ENCODE measurements around the gene FEZF1. TPM values are rescaled to one million over a fixed set of nuclear protein-coding genes. Genes with fewer than 3 reads are reported as not detected.

The FEZF1 gene
- total and polyA plus RNA-seq, 10 of the 15 experiments (the other 5 are each of a cell fraction or from before 2014, with no cell fraction given), result not detected

DNA sequence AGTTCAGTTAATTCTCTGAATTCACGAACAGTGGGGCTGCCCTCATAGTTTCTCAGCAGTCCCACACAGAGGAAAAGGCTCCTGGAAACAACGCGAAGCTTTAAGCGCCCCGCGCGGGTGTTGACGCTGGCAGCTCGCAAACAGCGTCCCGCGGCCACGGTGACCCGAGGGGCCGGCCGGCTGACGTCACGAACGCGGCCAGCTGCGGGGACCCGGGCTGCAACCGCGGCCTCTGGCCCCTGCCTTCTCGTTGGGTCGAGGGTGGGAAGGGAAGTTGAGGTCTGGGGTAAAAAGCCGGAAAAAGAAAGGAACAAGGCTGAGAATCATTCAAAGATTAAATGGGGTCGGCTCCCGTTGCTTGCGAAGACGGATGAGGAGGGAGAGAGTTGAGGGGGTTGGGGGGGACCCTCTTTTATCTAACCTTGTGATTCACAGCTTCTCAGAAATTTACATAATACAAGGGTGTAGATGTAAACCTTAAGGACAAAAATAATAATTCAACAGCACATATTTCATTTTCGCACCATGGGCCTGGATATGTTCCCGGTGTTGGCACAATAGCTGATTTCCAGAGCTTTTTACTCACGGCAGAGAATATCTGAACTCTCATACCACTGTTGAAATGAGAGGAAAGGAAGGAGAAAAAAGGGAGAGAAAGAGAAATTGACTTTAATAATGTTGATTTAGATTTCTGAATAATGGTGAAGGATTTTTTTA, 7.3 kb upstream of the FEZF1 start:
- in situ Hi-C loops (cut with MboI), result no loop called here
- Histone ChIP-seq H4K20me1 (ENCODE audit: control insufficient read depth, insufficient read depth) (no peaks in the 10 kb centered on the region), H3K4me3 (no peak overlapping the region), H3K27me3 (replicated peaks in 1 of 2; ENCODE audit: control insufficient read depth in 2 of 2, insufficient read depth in 2 of 2, low read length in 1 of 2) (peaks cover 8 to 16% of the 10 kb centered on the region in 2 experiments), H3K4me2 (ENCODE audit: control insufficient read depth, insufficient read depth) (no peak overlapping the region), H3K27ac (ENCODE audit: control insufficient read depth, insufficient read depth) (no peak overlapping the region), H3K79me2 (ENCODE audit: control insufficient read depth, insufficient read depth, low read length) (no peaks in the 10 kb centered on the region), H3K9me3 (replicated peaks; ENCODE audit: control insufficient read depth, insufficient read depth, low read length) (no peaks in the 10 kb centered on the region), H3K36me3 (ENCODE audit: control insufficient read depth in 2 of 2, insufficient read depth in 2 of 2, low read length in 1 of 2) (no peaks in the 10 kb centered on the region), H3K4me1 (ENCODE audit: control insufficient read depth, insufficient read depth, low read length) (no peaks in the 10 kb centered on the region), H3K9ac (ENCODE audit: control insufficient read depth, insufficient read depth, low read length) (no peak overlapping the region), H2AFZ (ENCODE audit: control insufficient read depth, low read depth, low read length) (no peak overlapping the region)
- SMC1A ChIA-PET (ENCODE audit: uncharacterized antibody, unreplicated experiment), result interaction anchor here (1.3 kb wide), 1 partner anchor 11 kb away, joined by 3 read pairs; no protein-coding TSS in a partner anchor
- ATAC-seq (no peak), DNase-seq (ENCODE audit: low read depth, low spot score) (no peak), FAIRE-seq (no peak)
- peak; percentile 76 for TF ChIP-seq SUZ12 (IDR thresholded peaks at IDR 0.05; ENCODE audit: unreplicated experiment)
- no peak for TF ChIP-seq ZNF274 (IDR thresholded peaks at IDR 0.05; ENCODE audit: insufficient read depth, insufficient read length)
- TF ChIP-seq, protein P1, sequence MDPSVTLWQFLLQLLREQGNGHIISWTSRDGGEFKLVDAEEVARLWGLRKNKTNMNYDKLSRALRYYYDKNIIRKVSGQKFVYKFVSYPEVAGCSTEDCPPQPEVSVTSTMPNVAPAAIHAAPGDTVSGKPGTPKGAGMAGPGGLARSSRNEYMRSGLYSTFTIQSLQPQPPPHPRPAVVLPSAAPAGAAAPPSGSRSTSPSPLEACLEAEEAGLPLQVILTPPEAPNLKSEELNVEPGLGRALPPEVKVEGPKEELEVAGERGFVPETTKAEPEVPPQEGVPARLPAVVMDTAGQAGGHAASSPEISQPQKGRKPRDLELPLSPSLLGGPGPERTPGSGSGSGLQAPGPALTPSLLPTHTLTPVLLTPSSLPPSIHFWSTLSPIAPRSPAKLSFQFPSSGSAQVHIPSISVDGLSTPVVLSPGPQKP (IDR thresholded peaks at IDR 0.05; ENCODE audit: low read depth, low read length), result no peak
- CTCF ChIA-PET, result interaction anchor here (1.0 kb wide), 1 partner anchor 12 kb away, joined by 3 read pairs; no protein-coding TSS in a partner anchor
- RAD21 ChIA-PET (ENCODE audit: unreplicated experiment), result no interaction called here
- intact Hi-C loops (cut with micrococcal nuclease; ENCODE audit: unreplicated experiment), result no loop called here
- WGBS (ENCODE audit: insufficient coverage, insufficient replicate concordance, low lambda C conversion rate, missing lambda C conversion rate), result 52% methylated on average over 34 of the region's 34 CpGs
- no TSS peak for BruUV-seq (replicated peaks)
- POLR2A ChIA-PET, result no interaction called here

DNA sequence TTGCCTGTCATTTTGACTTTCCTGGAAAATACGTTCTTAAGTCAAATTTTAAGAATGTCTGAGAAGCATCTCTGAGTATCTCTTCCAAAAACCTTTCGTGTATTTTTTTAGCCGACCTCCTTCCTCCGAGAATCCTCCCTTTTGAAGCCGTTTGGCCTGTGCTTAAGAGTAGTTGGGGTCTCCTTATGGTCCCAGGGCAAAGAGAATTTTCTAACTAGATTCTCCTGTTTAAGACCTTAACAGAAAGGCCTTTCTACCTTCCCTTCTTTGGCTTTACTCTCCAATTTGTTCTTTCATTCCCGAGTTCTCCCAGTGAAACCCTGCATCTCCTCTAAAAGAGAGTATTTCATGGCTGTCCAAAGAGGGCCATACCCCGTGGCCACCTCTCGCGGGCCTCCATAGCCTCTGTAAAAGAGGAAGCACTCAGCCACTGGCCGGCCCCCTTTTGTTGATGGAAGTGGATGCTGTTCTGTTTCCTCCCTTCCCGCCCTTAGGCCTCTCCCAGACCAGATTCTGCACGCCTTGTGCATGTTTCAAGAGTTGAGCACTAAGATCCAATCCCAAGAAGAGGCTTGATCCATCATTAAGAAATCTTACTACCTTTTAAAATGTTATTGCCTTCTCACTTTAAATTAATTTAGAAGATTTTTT, 6.6 kb upstream of the FEZF1 start:
- WGBS (ENCODE audit: insufficient coverage, insufficient replicate concordance, low lambda C conversion rate, missing lambda C conversion rate), result 13% methylated on average over 11 of the region's 12 CpGs
- no peak for FAIRE-seq
- H3K27ac ChIP-seq (ENCODE audit: control insufficient read depth, insufficient read depth), result no peak overlapping the region
- H3K9me3 ChIP-seq (replicated peaks; ENCODE audit: control insufficient read depth, insufficient read depth, low read length), result no peaks in the 10 kb centered on the region
- ATAC-seq, result peak; percentile 29; the same call in 2 of the 3 replicates
- no peaks in the 10 kb centered on the region for H4K20me1 ChIP-seq (ENCODE audit: control insufficient read depth, insufficient read depth)
- in situ Hi-C loops (cut with MboI) (no loop called here), intact Hi-C loops (cut with micrococcal nuclease; ENCODE audit: unreplicated experiment) (no loop called here)
- H3K27me3 ChIP-seq (replicated peaks in 1 of 2; ENCODE audit: control insufficient read depth in 2 of 2, insufficient read depth in 2 of 2, low read length in 1 of 2), result peaks cover 5 to 16% of the 10 kb centered on the region in 2 experiments
- POLR2A ChIA-PET, result no interaction called here
- H2AFZ ChIP-seq (ENCODE audit: control insufficient read depth, low read depth, low read length), result no peak overlapping the region
- RAD21 ChIA-PET (ENCODE audit: unreplicated experiment), result no interaction called here
- H3K4me2 ChIP-seq (ENCODE audit: control insufficient read depth, insufficient read depth), result no peak overlapping the region
- CTCF ChIA-PET, result interaction anchor here (1.0 kb wide), 1 partner anchor 13 kb away, joined by 3 read pairs; no protein-coding TSS in a partner anchor
- no peaks in the 10 kb centered on the region for H3K79me2 ChIP-seq (ENCODE audit: control insufficient read depth, insufficient read depth, low read length)
- no peak overlapping the region for H3K9ac ChIP-seq (ENCODE audit: control insufficient read depth, insufficient read depth, low read length)
- no peak for DNase-seq (ENCODE audit: low read depth, low spot score)
- H3K4me1 ChIP-seq (ENCODE audit: control insufficient read depth, insufficient read depth, low read length), result no peaks in the 10 kb centered on the region
- BruUV-seq (replicated peaks), result no TSS peak
- H3K36me3 ChIP-seq (ENCODE audit: control insufficient read depth in 2 of 2, insufficient read depth in 2 of 2, low read length in 1 of 2), result no peaks in the 10 kb centered on the region
- H3K4me3 ChIP-seq, result no peak overlapping the region
- SMC1A ChIA-PET (ENCODE audit: uncharacterized antibody, unreplicated experiment), result interaction anchor here (1.3 to 1.5 kb wide), 2 partner anchors 10 to 217 kb away, joined by 3 to 4 read pairs; no protein-coding TSS in a partner anchor
- no peak for TF ChIP-seq GABPA (IDR thresholded peaks at IDR 0.05; ENCODE audit: low read depth)
- no peak for TF ChIP-seq IRF4 (IDR thresholded peaks at IDR 0.05; ENCODE audit: low read depth, low read length)
- TF ChIP-seq, protein P2, sequence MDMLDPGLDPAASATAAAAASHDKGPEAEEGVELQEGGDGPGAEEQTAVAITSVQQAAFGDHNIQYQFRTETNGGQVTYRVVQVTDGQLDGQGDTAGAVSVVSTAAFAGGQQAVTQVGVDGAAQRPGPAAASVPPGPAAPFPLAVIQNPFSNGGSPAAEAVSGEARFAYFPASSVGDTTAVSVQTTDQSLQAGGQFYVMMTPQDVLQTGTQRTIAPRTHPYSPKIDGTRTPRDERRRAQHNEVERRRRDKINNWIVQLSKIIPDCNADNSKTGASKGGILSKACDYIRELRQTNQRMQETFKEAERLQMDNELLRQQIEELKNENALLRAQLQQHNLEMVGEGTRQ (IDR thresholded peaks at IDR 0.05; ENCODE audit: borderline replicate concordance, low read depth, low read length), result no peak
- TF ChIP-seq, protein P1 (IDR thresholded peaks at IDR 0.05; ENCODE audit: low read depth, low read length), result no peak
- no peak for TF ChIP-seq SMAD5 (IDR thresholded peaks at IDR 0.05; ENCODE audit: low read depth)
- TF ChIP-seq RUNX3 (IDR thresholded peaks at IDR 0.05; ENCODE audit: low read length), result no peak
- TF ChIP-seq BMI1 (IDR thresholded peaks at IDR 0.05; ENCODE audit: borderline replicate concordance), result no peak
- no peak for TF ChIP-seq JUND (IDR thresholded peaks at IDR 0.05; ENCODE audit: low read depth, low read length)
- no peak for TF ChIP-seq EGR1 (IDR thresholded peaks at IDR 0.05; ENCODE audit: borderline replicate concordance in 1 of 2, low read depth in 2 of 2, low read length in 2 of 2)
- no peak for TF ChIP-seq MYB (IDR thresholded peaks at IDR 0.05; ENCODE audit: borderline replicate concordance, low read depth, low read length)

Measured in GM12878 (cell line).